ENCODE measurements around the gene RHOT1. TPM values are rescaled to one million over a fixed set of nuclear protein-coding genes. Genes with fewer than 3 reads are reported as not detected.

Gene RHOT1
- total RNA-seq, 1 donor from 2014 or later = 21.9 TPM

GRCh38 chr17:32150358-32150757, 8.1 kb downstream of the RHOT1 start:
- H3K4me3 ChIP-seq (ENCODE audit: low read depth, low read length) = no peak overlapping the region
- DNase-seq (ENCODE audit: low read depth) = no peak
- TF ChIP-seq CTCF (conservative IDR thresholded peaks at IDR 0.05; ENCODE audit: low read depth, low read length) = no peak

- DNase-seq (ENCODE audit: low read depth) = no peak
- H3K4me3 ChIP-seq (ENCODE audit: low read depth, low read length) = no peak overlapping the region
- no peak for TF ChIP-seq CTCF (conservative IDR thresholded peaks at IDR 0.05; ENCODE audit: low read depth, low read length)
Observed at GRCh38 chr17:32152130-32152529, 9.8 kb downstream of the RHOT1 start.

GRCh38 chr17:32155896-32156295, 13.6 kb downstream of the RHOT1 start:
- TF ChIP-seq CTCF (conservative IDR thresholded peaks at IDR 0.05; ENCODE audit: low read depth, low read length) = no peak
- no peak overlapping the region for H3K4me3 ChIP-seq (ENCODE audit: low read depth, low read length)
- DNase-seq (ENCODE audit: low read depth) = no peak

- no peak overlapping the region for H3K4me3 ChIP-seq (ENCODE audit: low read depth, low read length)
- DNase-seq (ENCODE audit: low read depth) = no peak
- TF ChIP-seq CTCF (conservative IDR thresholded peaks at IDR 0.05; ENCODE audit: low read depth, low read length) = no peak
Observed at GRCh38 chr17:32156656-32157055, 14.4 kb downstream of the RHOT1 start.

GRCh38 chr17:32157225-32157624, 14.9 kb downstream of the RHOT1 start:
- no peak overlapping the region for H3K4me3 ChIP-seq (ENCODE audit: low read depth, low read length)
- DNase-seq (ENCODE audit: low read depth) = no peak
- no peak for TF ChIP-seq CTCF (conservative IDR thresholded peaks at IDR 0.05; ENCODE audit: low read depth, low read length)

GRCh38 chr17:32158870-32159585, 16.7 kb downstream of the RHOT1 start:
- no peak for TF ChIP-seq CTCF (conservative IDR thresholded peaks at IDR 0.05; ENCODE audit: low read depth, low read length)
- DNase-seq (ENCODE audit: low read depth) = no peak
- no peak overlapping the region for H3K4me3 ChIP-seq (ENCODE audit: low read depth, low read length)
